ENCODE data around the gene ADGRG6.
"Not testable (repeated sequence)": the region's sequence is repeated elsewhere in the genome, so short reads cannot be mapped to it uniquely, and the experiment has no call there.

ADGRG6 gene

GRCh38 chr6:142276256-142276655 is 25.6 kb upstream of the ADGRG6 start:
- TF ChIP-seq CTCF (IDR thresholded peaks at IDR 0.05; ENCODE audit: low read depth, low read length): no peak
- no peak for DNase-seq (ENCODE audit: low read depth, low spot score)
- no peak overlapping the region for H3K4me3 ChIP-seq (ENCODE audit: low read depth, low read length)
- in situ Hi-C loops (cut with HindIII; ENCODE audit: low sequenced_read_pairs): no loop called here

DNA sequence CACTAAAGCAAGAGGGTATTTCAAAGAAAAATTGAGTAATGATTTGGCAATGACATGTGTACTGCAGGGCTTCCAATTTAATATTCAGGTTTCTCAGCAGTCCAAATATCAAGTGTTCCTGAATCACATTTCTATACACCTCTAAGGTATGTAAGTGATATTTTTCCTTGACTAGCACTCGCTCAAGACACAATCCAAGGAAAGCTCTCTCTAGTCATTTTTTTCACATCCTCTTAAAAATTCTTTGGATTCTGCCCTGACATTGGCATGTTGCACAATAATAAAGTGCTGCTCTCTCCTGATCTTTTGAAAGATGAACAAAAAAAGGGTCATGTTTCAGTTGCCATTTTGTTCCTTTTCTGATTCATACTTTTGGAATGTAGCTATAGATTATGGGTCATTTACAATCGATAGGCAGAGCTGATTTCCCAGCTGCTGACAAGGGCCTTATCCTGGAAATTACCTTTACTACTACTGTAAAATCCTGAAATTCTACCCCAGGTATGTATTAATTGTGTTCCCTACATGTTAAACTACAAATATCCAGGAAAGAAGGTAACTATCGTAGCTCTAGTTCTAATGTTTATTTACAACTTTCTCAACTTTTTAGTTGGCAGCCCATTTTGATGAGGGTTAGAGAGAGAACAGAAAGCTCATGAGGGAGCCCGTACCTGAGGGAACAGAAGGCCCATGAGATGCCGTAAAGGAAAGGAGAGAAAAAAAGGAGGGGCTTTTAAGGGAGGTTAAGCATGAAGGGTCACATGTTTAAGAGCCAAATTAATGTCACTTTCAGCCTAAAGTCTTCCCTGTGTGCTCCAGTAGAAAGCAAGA is 22.2 kb upstream of the ADGRG6 start:
- in situ Hi-C loops (cut with HindIII; ENCODE audit: low sequenced_read_pairs): no loop called here
- no peak overlapping the region for H3K4me3 ChIP-seq (ENCODE audit: low read depth, low read length)
- TF ChIP-seq CTCF (IDR thresholded peaks at IDR 0.05; ENCODE audit: low read depth, low read length): no peak
- no peak for DNase-seq (ENCODE audit: low read depth, low spot score)

DNA sequence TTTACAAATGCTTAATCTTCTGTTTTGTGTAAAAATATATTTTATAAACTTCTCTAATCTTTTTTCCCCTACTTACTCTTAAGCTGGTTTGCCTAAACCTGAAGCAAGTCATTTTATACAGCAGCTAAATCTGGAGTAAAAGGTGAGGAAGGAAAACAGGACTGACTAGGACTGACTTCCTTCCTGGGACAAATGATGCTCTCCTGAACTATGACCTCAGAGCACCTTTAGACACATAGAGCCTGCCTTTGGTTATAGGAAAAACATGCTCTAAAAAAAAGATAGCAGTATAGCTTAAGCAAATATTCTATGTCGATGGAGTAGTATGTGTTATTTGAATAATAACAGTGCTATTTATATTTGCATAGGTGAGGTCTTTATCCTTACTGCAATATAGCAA is 21.5 kb upstream of the ADGRG6 start:
- no peak for TF ChIP-seq CTCF (IDR thresholded peaks at IDR 0.05; ENCODE audit: low read depth, low read length)
- DNase-seq (ENCODE audit: low read depth, low spot score): no peak
- in situ Hi-C loops (cut with HindIII; ENCODE audit: low sequenced_read_pairs): no loop called here
- no peak overlapping the region for H3K4me3 ChIP-seq (ENCODE audit: low read depth, low read length)

DNA sequence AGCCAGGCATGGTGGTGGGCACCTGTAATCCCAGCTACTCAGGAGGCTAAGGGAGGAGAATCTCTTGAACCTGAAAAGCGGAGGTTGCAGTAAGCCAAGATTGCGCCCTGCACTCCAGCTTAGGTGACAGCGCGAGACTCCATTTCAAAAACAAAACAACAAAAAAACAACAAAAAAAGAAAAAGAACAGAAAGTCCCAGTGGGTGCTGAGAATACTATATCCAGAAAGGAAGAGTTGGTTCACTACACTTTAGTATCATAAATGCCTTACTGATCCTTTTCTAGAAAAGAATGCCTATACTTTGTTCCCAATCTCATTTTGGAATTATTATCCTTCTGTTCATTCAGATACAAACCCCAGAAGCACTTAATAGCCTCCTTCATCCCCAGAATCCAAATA is 20.9 kb upstream of the ADGRG6 start:
- TF ChIP-seq CTCF (IDR thresholded peaks at IDR 0.05; ENCODE audit: low read depth, low read length): no peak
- H3K4me3 ChIP-seq (ENCODE audit: low read depth, low read length): no peak overlapping the region
- in situ Hi-C loops (cut with HindIII; ENCODE audit: low sequenced_read_pairs): no loop called here
- DNase-seq (ENCODE audit: low read depth, low spot score): no peak

DNA sequence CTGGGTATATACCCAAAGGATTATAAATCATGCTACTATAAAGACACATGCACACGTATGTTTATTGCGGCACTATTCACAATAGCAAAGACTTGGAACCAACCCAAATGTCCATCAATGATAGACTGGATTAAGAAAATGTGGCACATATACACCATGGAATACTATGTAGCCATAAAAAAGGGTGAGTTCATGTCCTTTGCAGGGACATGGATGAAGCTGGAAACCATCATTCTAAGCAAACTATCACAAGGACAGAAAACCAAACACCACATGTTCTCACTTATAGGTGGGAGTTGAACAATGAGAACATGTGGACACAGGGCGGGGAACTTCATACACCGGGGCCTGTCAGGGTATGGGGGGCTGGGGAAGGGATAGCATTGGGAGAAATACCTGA is 18.7 kb upstream of the ADGRG6 start:
- in situ Hi-C loops (cut with HindIII; ENCODE audit: low sequenced_read_pairs); H3K4me3 ChIP-seq (ENCODE audit: low read depth, low read length); DNase-seq (ENCODE audit: low read depth, low spot score): not testable (repeated sequence)

DNA sequence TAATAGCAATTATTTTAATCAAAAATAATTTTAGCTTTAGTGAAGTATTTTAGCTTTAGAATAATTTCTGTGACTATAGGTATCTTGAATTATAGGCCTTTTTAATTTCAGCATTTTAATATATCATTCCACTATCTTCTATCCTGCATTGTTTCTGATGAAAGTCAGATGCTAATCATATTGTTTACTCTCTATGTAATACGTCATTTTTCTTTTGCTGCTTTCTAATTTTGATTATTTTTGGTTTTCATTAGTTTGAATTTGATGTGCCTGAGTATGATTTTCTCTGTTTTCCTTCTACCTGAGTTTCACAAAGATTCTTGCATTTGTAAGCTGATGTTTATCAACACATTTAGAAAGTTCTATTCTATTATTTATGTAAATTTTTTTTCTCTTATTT is 17.4 kb upstream of the ADGRG6 start:
- no peak overlapping the region for H3K4me3 ChIP-seq (ENCODE audit: low read depth, low read length)
- no peak for DNase-seq (ENCODE audit: low read depth, low spot score)
- in situ Hi-C loops (cut with HindIII; ENCODE audit: low sequenced_read_pairs): no loop called here
- no peak for TF ChIP-seq CTCF (IDR thresholded peaks at IDR 0.05; ENCODE audit: low read depth, low read length)

DNA sequence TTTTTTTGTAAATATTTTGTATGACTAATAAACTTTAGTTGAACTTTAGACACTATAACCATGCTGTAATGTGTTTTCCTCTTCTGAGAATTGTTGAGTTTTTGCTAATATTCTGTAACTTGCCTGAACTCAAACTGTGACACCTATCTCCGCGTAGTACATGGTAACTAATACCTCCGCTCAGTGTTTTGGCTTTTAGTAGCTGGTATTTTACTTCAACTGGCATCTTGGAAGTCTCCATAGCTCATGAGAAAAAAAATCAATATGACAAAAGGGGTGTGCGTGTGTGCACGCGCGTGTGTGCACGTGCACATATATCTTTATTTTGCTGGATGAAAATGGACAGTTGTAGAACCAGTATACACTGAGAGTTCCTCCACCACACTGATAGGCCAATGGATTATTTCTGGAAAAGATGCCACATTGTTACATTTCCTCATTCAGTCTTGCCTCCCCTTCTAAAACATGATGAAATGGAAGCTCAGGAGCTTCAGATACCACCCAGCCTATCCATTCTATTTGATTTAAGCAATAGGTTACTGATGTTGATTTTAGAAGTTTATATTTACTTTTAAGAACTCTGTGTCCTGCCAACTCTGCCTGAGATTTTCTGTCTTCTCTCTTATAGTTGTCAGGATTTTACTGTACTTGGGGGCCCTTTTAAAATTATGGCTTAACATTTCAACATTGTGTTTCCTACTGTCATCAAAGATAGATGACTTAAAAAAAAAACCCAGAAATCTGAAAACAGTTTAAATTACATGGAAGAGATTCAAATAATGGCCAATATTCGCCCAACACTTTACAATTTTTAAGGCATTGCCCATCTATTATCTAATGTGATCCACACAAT is 16.3 kb upstream of the ADGRG6 start:
- in situ Hi-C loops (cut with HindIII; ENCODE audit: low sequenced_read_pairs): no loop called here

More for the DNA sequence above, 16.3 kb upstream of the ADGRG6 start:
- no peak for DNase-seq (ENCODE audit: low read depth, low spot score)
- no peak overlapping the region for H3K4me3 ChIP-seq (ENCODE audit: low read depth, low read length)
- no peak for TF ChIP-seq CTCF (IDR thresholded peaks at IDR 0.05; ENCODE audit: low read depth, low read length)

Data from astrocyte of the spinal cord (primary cell).